Colonic mucosa (tissue), 4 donors: ENCODE results near the gene ASB3. TPM values are rescaled to one million over a fixed set of nuclear protein-coding genes. Genes with fewer than 3 reads are reported as not detected.
"Not testable (repeated sequence)": the region's sequence is repeated elsewhere in the genome, so short reads cannot be mapped to it uniquely, and the experiment has no call there.

Source experiments
- DNase-seq: peaks from one replicate; pipeline ENCODE4 v3.0.0-alpha.2; 2020
- H3K27ac ChIP-seq: fragments of 200-600 bp; one replicate; pipeline ENCODE4 v1.8.0; 2021
- H3K27me3 ChIP-seq: fragments of 200-600 bp; one replicate; pipeline ENCODE4 v1.8.0; 2021
- H3K36me3 ChIP-seq: fragments of 200-600 bp; one replicate; pipeline ENCODE4 v1.8.0; 2021
- H3K4me1 ChIP-seq: fragments of 200-600 bp; one replicate; pipeline ENCODE4 v1.8.0; 2021; ENCODE audit warnings: mild to moderate bottlenecking
- H3K4me3 ChIP-seq: fragments of 200-600 bp; one replicate; pipeline ENCODE4 v1.8.0; 2021
- H3K9ac ChIP-seq, 2 donors: one replicate each; pipeline ENCODE4 v1.7.0; 2013; ENCODE audit warnings: control low read depth in 2 of 2, low read depth in 2 of 2, low read length in 2 of 2
- H3K9me3 ChIP-seq: fragments of 200-600 bp; one replicate; pipeline ENCODE4 v1.8.0; 2021
- intact Hi-C: fragments of 100-400 bp; cut with DNase I; formaldehyde crosslinking; loops from one replicate; pipeline ENCODE4 v1.14.1; 2022
- total RNA-seq, 2 donors: library from RNA; stranded (reverse); fragmentation: NEBNext Ultra II Directional in 1 of 2; extraction: Animal tissue kit (Norgen Biotek cat#: 25700) in 1 of 2; gene quantifications; one replicate each; pipeline ENCODE4 v1.2.1, GENCODE V29; 2021
- TF ChIP-seq, protein P1 (sequence below): fragments of 200-600 bp; IDR thresholded peaks from one replicate; pipeline ENCODE4 v1.8.0; 2022; ENCODE audit warnings: antibody characterized with exemption, mild to moderate bottlenecking
- donor health status: healthy.
- donor health status: DM: no; HTN: no; CAD: no.
- donor health status: DM: no; HTN: no; CAD: no.

ASB3 gene
- total RNA-seq, result 10 to 100 TPM in 1 of 2 donors, 1 to 10 TPM in 1; 9.9 to 12.3 TPM

- Histone ChIP-seq H3K4me1 (peaks cover 6% of the 10 kb centered on the region), H3K36me3 (no peaks in the 10 kb centered on the region), H3K27me3 (no peaks in the 10 kb centered on the region), H3K27ac (peak within 1 kb of the TSS; percentile 80), H3K9me3 (no peaks in the 10 kb centered on the region), H3K9ac (peak within 1 kb of the TSS; percentile 75 to 97), H3K4me3 (peak within 1 kb of the TSS; percentile 80)
- DNase-seq, result peak; percentile 92
- TF ChIP-seq, protein P1, sequence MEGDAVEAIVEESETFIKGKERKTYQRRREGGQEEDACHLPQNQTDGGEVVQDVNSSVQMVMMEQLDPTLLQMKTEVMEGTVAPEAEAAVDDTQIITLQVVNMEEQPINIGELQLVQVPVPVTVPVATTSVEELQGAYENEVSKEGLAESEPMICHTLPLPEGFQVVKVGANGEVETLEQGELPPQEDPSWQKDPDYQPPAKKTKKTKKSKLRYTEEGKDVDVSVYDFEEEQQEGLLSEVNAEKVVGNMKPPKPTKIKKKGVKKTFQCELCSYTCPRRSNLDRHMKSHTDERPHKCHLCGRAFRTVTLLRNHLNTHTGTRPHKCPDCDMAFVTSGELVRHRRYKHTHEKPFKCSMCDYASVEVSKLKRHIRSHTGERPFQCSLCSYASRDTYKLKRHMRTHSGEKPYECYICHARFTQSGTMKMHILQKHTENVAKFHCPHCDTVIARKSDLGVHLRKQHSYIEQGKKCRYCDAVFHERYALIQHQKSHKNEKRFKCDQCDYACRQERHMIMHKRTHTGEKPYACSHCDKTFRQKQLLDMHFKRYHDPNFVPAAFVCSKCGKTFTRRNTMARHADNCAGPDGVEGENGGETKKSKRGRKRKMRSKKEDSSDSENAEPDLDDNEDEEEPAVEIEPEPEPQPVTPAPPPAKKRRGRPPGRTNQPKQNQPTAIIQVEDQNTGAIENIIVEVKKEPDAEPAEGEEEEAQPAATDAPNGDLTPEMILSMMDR, result no peak
- intact Hi-C loops, result no loop called here
Observed at GRCh38 chr2:53786705-53787613, at the start of gene ASB3, which contains the start of gene ERLEC1. TSS of gene ASB3 (minus strand) at chr2:53786953. CDS start at chr2:53765572, 21,381 bp downstream. TSS of gene ERLEC1 (plus strand) at chr2:53787044. CDS start at chr2:53787211, 167 bp downstream.

DNA sequence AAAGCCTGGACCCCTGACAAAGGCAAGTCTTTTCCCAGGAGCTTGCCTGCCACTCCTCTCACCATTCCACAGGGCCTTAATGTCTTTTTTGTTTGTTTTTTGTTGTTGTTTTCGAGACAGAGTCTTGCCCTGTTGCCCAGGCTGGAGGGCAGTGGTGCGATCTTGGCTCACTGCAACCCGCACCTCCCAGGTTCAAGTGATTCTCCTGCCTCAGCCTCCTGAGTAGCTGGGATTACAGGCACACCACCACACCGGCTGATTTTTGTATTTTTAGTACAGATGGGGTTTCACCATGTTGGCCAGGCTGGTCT is 43.2 kb upstream of the ASB3 start:
- H3K4me1 ChIP-seq, H3K4me3 ChIP-seq, H3K27me3 ChIP-seq, H3K9ac ChIP-seq, intact Hi-C loops, H3K9me3 ChIP-seq, DNase-seq, H3K36me3 ChIP-seq, H3K27ac ChIP-seq: not testable (repeated sequence)

DNA sequence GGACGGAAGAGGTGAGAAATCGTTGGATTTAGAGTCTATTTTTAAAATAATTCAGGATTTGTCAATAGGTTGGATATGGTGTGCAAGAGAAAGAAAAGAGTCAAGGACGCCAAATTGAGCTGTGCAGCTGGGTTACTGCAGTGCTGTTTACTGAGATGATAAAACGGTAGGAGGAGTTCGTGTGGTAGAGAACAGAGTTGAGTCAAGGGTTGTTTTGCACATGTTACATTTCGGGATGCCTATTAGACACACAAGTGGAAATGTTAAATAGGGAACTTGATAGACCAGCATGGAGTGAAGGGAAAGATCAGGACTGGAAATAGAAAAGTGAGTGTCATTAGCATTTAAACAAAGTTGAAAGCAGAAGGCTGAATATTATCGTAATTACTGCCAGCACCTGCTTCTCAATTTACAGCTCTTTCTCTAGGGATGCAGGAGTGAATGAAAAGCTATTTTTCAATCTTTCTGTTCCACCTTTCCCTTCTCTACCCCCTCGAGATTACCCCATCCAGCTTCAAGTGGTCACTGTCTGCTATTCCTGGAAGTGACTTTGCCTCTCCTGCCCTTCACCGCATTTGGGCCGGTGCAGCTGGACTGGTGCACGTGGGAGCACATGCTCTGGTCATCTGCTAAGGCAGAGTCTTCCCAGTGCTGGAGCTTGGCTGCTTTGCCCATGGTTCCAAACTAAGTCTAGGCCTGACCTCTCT is 42.7 kb upstream of the ASB3 start:
- intact Hi-C loops, result no loop called here
- Histone ChIP-seq H3K4me3 (no peak overlapping the region), H3K27ac (no peak overlapping the region), H3K4me1 (no peaks in the 10 kb centered on the region), H3K36me3 (no peaks in the 10 kb centered on the region), H3K27me3 (no peaks in the 10 kb centered on the region), H3K9ac (no peak overlapping the region), H3K9me3 (no peaks in the 10 kb centered on the region)
- DNase-seq, result no peak
- TF ChIP-seq, protein P1, result no peak

- Histone ChIP-seq H3K36me3 (no peaks in the 10 kb centered on the region), H3K9ac (no peak overlapping the region), H3K27me3 (no peaks in the 10 kb centered on the region), H3K4me3 (no peak overlapping the region), H3K27ac (no peak overlapping the region), H3K9me3 (no peaks in the 10 kb centered on the region), H3K4me1 (no peaks in the 10 kb centered on the region)
- no peak for DNase-seq
- intact Hi-C loops, result no loop called here
- TF ChIP-seq, protein P1, result no peak
Observed at GRCh38 chr2:53828331-53828730, 41.6 kb upstream of the ASB3 start.

- H3K27ac ChIP-seq, result no peak overlapping the region
- intact Hi-C loops, result no loop called here
- H3K9me3 ChIP-seq, result no peaks in the 10 kb centered on the region
- H3K36me3 ChIP-seq, result no peaks in the 10 kb centered on the region
- no peaks in the 10 kb centered on the region for H3K27me3 ChIP-seq
- no peak overlapping the region for H3K9ac ChIP-seq
- no peaks in the 10 kb centered on the region for H3K4me1 ChIP-seq
- TF ChIP-seq, protein P1, result no peak
- DNase-seq, result no peak
- no peak overlapping the region for H3K4me3 ChIP-seq
Observed at GRCh38 chr2:53827398-53828175, 40.8 kb upstream of the ASB3 start.
